Subcutaneous adipose tissue (tissue), 4 donors: Measurements from ENCODE around the gene DMAC2L. TPM values are rescaled to one million over a fixed set of nuclear protein-coding genes. Genes with fewer than 3 reads are reported as not detected.

Experiments
- CTCF ChIP-seq: fragments of 450-650 bp; IDR thresholded peaks from one replicate; pipeline ENCODE4 v1.5.1; 2016; ENCODE audit warnings: low read depth, mild to moderate bottlenecking, control low read depth, antibody characterized with exemption, moderate library complexity
- total RNA-seq, 4 donors: library from RNA; depleted of rRNA; stranded (reverse); fragments of >200 nt; gene quantifications; one replicate each; pipeline ENCODE4 v1.1.0, GENCODE V29; 2016

Gene DMAC2L
- total RNA-seq, 4 donors from 2014 or later: 16.7 to 25.8 (median 18.5) TPM

- no peak for TF ChIP-seq CTCF
Observed at GRCh38 chr14:50311337-50311971, 670 bp upstream of the DMAC2L start.

GRCh38 chr14:50312734-50313054 lies 570 bp downstream of the DMAC2L start:
- TF ChIP-seq CTCF: no peak

GRCh38 chr14:50318031-50318626 lies 6.0 kb downstream of the DMAC2L start:
- TF ChIP-seq CTCF: no peak

- TF ChIP-seq CTCF: no peak
Observed at GRCh38 chr14:50319293-50319692, 7.2 kb downstream of the DMAC2L start.

- TF ChIP-seq CTCF: no peak
Observed at GRCh38 chr14:50319721-50320120, 7.6 kb downstream of the DMAC2L start.

- no peak for TF ChIP-seq CTCF
Observed at GRCh38 chr14:50320283-50320682, 8.2 kb downstream of the DMAC2L start.

- no peak for TF ChIP-seq CTCF
Observed at GRCh38 chr14:50321009-50321660, 9.0 kb downstream of the DMAC2L start.
